ENCODE measurements around the gene C20orf144.

The C20orf144 gene

DNA sequence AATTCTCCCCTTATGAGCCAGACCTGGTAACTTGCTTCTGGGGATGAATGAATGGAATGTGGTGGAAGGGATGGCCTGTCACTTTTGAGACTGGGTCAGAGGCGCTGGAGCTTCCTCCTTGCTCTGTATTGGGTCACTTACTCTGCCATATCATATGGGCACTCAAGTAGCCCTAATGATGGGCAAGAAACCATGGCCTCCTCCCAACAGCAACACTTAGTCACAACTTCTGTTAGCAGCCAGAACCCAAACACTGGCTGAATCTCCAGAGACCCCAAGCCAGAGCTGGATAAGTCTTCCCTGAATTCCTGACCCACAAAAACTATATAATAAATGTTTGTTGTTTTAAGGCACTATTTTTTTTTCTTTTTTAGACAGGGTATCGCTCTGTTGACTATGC, 18.6 kb downstream of the C20orf144 start:
- Mint-ChIP-seq H3K27me3 (no peaks in the 10 kb centered on the region), H3K27ac (peak overlapping the region in 1 of 2 donors; percentile 74), H3K4me1 (ENCODE audit: low read depth in 2 of 2) (peaks cover 20 to 24% of the 10 kb centered on the region in 2 donors), H3K36me3 (ENCODE audit: insufficient read depth) (peaks cover 7% of the 10 kb centered on the region), H3K4me3 (no peak overlapping the region), H3K9me3 (no peaks in the 10 kb centered on the region)
- DNase-seq (no peak), ATAC-seq (replicated peaks) (no peak)

DNA sequence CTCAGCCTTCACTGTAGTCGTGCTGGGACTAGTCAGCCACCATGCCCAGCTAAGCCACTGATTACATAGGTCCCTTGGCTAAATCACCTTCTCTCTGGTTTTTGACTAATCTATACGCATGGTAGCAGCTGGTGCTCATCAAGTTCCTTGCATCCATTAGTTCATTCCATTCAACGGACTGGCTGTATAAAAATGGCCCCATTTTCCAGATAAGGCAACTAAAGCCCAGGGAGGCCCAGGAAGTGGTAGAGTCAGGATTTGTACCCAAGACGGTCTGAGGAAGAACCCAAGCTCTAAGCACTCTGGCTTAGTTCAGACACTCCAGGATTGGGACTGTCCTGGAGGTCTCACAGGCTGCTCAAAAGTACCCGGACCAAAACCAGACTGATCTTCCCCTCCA, 19.2 kb downstream of the C20orf144 start:
- peaks cover 7% of the 10 kb centered on the region for H3K36me3 Mint-ChIP-seq (ENCODE audit: insufficient read depth)
- ATAC-seq (replicated peaks) (no peak), DNase-seq (no peak)
- peaks cover 20 to 24% of the 10 kb centered on the region in 2 donors for H3K4me1 Mint-ChIP-seq (ENCODE audit: low read depth in 2 of 2)
- no peak overlapping the region for H3K4me3 Mint-ChIP-seq
- no peaks in the 10 kb centered on the region for H3K9me3 Mint-ChIP-seq
- H3K27ac Mint-ChIP-seq, result no peak overlapping the region
- H3K27me3 Mint-ChIP-seq, result no peaks in the 10 kb centered on the region

DNA sequence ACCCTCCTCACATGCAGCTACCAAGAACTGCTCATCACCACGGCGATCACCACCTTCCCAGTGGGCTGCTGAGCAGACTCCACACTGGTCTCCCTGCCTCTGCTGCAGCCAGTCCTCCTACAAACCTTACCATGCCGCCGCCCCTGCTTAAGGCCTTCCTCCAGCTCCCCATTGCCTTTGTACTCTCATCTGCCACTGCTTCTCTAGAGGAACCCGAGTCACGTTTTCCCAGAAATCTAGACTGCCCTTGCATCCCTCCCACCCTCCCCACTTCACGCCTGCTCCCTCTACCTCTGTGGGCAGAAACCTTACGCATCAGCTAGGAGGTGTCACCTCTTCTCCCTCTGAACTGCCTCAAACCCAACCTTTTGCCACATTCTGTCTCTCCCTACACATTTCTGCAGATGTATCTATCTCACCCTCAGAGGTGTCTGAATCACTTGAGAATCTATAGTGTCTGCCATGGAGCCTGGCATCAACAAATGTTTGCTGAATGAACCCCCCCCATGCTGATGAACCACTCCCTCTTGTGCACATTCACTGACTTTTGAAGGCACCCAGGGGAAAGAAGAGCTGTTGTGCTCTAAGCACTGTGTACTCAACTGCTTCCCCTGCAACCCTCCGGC, 19.7 kb downstream of the C20orf144 start:
- H3K9me3 Mint-ChIP-seq, result no peaks in the 10 kb centered on the region
- peaks cover 9% of the 10 kb centered on the region for H3K36me3 Mint-ChIP-seq (ENCODE audit: insufficient read depth)
- no peak overlapping the region for H3K4me3 Mint-ChIP-seq
- ATAC-seq (replicated peaks) (no peak), DNase-seq (no peak)
- H3K27ac Mint-ChIP-seq, result peak overlapping the region in 1 of 2 donors; percentile 6
- H3K27me3 Mint-ChIP-seq, result no peaks in the 10 kb centered on the region
- peaks cover 24 to 28% of the 10 kb centered on the region in 2 donors for H3K4me1 Mint-ChIP-seq (ENCODE audit: low read depth in 2 of 2)

DNA sequence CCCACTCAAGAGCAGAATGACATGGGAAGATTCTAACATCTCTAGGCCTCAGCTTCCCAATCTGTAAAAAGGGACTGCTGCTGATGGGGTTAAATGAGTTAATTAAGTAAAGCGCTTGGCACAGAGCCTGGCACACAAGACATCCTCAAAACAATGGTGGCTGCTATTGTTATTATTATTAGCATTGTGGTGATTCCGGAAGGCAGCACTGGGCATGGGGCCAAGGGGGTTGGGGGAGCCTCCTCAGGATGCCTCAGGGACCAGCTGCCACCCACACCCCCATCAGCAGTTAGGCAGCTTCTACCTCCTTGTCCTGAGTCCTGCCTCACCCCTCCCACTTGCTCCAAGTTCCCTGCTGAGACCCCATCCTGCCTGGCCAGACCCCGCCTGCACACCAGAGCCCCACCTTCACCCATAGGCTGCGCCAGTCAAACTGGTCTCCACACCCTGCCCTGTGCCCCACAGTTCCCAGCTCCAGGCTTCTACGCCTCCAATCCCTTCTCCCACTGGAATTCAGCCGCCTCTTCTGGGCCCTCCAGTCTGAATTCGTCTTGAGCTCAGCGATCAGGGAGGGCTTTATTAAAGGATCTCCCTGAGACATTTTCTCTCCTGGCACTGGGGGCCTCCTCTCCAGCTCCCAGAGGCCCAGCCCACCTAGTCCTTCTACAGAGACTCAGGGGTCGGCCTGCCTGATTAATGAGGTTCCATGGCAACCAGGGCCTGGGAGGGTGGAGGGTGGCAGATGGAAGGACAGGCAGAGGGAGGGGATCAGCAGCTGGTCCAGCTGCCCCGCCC, 22.6 kb downstream of the C20orf144 start:
- H3K4me3 Mint-ChIP-seq, result peak overlapping the region; percentile 63 to 70
- no peak for DNase-seq
- H3K27ac Mint-ChIP-seq, result peak overlapping the region in 1 of 2 donors; percentile 51
- peaks cover 17 to 20% of the 10 kb centered on the region in 2 donors for H3K4me1 Mint-ChIP-seq (ENCODE audit: low read depth in 2 of 2)
- peaks cover 9% of the 10 kb centered on the region for H3K36me3 Mint-ChIP-seq (ENCODE audit: insufficient read depth)
- no peaks in the 10 kb centered on the region for H3K9me3 Mint-ChIP-seq
- H3K27me3 Mint-ChIP-seq, result no peaks in the 10 kb centered on the region
- no peak for ATAC-seq (replicated peaks)

DNA sequence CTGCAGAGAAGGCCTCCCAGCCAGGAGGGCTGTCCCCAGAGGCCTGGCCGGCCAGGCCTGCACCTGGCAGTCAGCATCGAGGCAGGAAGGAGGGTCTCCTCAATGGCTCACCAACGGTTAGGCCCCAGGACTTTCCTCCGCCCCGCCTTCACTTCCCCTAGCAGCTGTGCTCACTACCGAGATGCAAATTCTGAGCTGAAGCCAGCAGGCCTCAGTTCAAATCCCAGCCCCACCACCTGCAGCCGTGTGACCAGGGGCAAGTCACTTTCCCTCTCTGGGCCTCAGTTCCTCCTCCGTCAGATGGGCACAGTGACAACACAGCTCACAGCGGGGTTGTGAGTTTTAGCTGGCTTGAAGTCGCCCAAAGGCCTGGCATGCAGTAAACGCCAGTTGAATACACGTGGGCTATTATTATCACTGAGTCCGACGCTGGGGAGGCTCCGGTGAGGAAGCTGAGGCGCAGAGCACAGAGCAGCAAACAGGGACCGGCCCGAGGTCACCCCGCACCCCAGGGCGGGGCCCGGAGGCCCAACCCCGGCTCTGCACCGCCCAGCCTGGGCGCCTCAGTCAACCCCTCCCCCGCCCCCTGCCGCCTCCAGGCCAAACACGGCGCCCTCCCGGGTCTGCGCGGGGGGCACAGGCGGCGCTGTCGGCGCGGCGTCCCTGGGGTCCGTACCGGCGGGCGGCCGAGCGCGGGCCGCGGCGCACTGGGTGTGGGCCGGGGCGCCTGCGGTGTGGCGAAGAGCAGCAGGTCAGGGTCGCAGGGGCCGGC, 23.4 kb downstream of the C20orf144 start:
- H3K4me1 Mint-ChIP-seq (ENCODE audit: low read depth in 2 of 2), result peaks cover 15 to 24% of the 10 kb centered on the region in 2 donors
- no peaks in the 10 kb centered on the region for H3K9me3 Mint-ChIP-seq
- ATAC-seq (replicated peaks), result peak; percentile 25
- H3K4me3 Mint-ChIP-seq, result peak overlapping the region; percentile 63 to 70
- peak overlapping the region in 1 of 2 donors; percentile 51 for H3K27ac Mint-ChIP-seq
- no peak for DNase-seq
- H3K36me3 Mint-ChIP-seq (ENCODE audit: insufficient read depth), result peaks cover 9% of the 10 kb centered on the region
- no peaks in the 10 kb centered on the region for H3K27me3 Mint-ChIP-seq

DNA sequence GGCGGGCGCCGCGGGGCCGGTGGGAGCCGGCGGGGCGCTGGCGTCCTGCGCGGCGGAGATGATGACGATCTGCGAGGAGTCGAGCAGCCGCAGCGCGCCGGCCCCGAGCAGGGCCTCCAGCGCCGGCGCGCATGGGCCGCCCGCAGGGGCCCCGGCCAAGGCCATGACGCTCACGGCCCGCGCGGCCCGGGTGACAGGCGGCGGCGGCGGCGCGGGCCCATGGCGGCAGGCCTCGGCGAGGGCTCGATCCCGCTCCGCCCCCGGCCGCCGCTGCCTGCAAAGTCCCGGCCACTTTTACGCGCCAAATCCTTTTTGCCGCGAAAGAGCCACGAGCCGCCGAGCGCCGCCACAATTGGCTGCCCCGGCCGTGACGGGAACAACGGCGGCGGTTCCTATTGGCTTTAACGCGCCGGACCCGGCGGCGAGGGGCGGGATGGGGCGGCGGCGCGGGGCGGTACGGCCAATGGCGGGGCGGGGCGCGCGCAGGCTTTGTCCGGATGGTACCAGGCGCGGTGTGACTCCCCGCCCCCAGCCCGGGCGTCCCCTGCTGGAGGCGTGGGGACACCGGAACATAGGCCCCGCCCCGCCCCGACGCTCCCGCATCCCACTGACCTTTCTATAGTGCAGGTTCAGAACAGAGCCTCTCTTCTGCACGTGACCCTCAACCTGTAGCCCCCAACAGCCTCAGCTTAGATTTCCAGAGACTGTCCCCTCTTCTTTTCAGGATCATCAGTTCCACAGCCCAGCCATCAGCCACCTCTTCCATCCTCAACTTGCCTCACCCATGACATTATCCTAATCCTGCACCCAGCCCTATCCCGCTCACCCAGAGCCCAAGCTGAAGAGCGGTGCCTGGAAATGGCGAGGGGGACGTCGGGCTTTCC, 24.2 kb downstream of the C20orf144 start, which contains the start of gene E2F1:
E2F1 (minus strand) TSS at position 286 of the 884 bp plus-strand sequence; CDS start at position 165, 121 bp downstream.
- peak; percentile 92 for ATAC-seq (replicated peaks)
- peaks cover 9% of the 10 kb centered on the region for H3K36me3 Mint-ChIP-seq (ENCODE audit: insufficient read depth)
- H3K4me3 Mint-ChIP-seq, result peak within 1 kb of the TSS; percentile 64 to 79
- H3K4me1 Mint-ChIP-seq (ENCODE audit: low read depth in 2 of 2), result peaks cover 13 to 28% of the 10 kb centered on the region in 2 donors
- H3K27ac Mint-ChIP-seq, result peak within 1 kb of the TSS; percentile 1 to 90
- no peaks in the 10 kb centered on the region for H3K9me3 Mint-ChIP-seq
- H3K27me3 Mint-ChIP-seq, result no peaks in the 10 kb centered on the region
- DNase-seq, result peak; percentile 92 to 95 (median 92)

DNA sequence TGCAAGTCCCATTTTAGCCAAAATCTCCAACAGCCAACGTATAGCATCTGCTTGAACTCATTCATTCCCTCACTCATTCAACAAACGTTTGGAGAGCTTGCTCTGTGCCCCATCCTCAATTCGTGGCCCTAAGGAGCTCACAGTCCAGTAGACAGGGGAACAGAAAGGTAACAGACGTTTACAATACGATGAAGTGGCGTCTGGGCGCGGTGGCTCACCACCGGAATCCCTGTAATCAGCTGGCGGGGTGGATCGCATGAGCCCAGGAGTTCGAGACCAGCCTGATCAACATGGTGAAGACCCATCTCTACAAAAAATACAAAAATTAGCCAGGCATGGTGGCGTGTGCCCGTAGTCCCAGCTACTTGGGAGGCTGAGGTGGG, 24.8 kb downstream of the C20orf144 start:
- H3K36me3 Mint-ChIP-seq (ENCODE audit: insufficient read depth), result peaks cover 6% of the 10 kb centered on the region
- ATAC-seq (replicated peaks) (no peak), DNase-seq (no peak)
- H3K9me3 Mint-ChIP-seq, result no peaks in the 10 kb centered on the region
- peaks cover 13 to 25% of the 10 kb centered on the region in 2 donors for H3K4me1 Mint-ChIP-seq (ENCODE audit: low read depth in 2 of 2)
- no peaks in the 10 kb centered on the region for H3K27me3 Mint-ChIP-seq
- H3K4me3 Mint-ChIP-seq, result peak overlapping the region; percentile 64 to 79
- H3K27ac Mint-ChIP-seq, result peak overlapping the region; percentile 1 to 90

DNA sequence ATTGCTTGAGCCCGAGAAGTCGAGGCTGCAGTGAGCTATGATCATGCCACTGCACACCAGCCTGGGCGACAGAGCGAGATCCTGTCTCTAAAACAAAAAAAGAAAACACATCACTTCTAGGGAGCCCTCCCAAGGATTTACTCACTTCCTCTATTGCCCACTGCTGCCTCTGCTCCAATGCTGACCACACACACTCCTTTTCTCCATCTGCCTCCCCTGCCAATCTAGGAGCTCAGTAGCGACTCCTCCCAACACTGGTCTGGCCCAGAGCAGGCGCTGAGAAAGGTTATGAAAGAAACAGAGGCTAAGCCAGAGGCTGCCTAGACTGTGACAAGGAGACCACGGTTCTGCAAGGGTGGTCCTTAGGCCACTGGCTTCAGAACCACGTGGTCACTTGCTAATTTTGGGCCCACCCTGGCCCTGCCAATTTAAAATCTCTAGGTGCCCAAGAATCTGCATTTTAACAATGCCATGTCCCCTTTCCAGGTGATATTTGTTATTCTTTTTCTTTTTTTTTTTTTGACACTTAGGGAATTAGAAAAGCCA, 25.3 kb downstream of the C20orf144 start:
- Mint-ChIP-seq H3K4me1 (ENCODE audit: low read depth in 2 of 2) (peaks cover 13 to 24% of the 10 kb centered on the region in 2 donors), H3K4me3 (peak overlapping the region; percentile 64 to 79), H3K9me3 (no peaks in the 10 kb centered on the region), H3K27me3 (no peaks in the 10 kb centered on the region), H3K27ac (peak overlapping the region in 1 of 2 donors; percentile 90), H3K36me3 (ENCODE audit: insufficient read depth) (peaks cover 6% of the 10 kb centered on the region)
- no peak for ATAC-seq (replicated peaks)
- no peak for DNase-seq

DNA sequence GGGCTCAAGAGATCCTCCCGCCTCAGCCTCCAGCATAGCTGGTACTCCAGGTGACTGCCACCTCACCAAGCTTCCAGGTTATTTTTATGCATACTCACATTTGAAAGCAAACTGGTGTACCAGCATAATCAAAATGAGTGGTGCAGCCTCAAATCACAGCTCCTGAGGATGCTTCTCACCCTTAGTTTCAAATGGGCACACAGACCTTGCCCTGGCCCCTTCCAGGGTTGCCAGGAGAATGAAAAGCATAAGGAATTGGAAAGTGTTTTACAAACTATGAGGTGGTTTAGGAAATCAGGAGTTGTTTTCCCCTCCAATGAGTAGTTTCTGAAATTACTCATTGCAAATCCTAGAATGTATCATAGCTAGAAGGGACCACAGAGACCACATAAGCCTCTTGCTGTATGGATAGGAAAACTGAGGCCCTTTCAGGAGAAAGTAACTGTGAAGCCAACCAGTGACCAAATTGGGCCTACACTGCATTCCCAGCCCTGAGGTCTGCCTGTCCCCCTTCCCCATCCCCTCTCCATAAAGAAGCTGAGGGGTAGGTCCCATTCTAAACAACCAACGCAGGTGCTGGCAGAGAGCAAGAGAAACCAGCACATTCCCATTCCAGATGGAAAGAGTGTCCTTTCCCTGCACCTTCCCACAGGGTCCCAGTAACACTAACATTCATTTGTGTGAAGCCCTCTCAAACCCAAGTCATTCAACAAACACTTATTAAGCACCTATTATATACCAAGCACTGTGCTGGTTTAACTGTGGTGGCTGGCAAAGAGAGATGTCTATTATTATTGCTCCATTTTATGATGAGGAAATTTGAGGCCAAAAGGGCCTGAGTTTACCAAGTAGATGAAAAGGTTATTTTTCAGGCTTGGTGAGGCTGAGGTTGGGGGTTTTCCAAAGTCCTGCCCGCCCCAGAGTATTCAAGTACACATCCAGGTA, 26.1 kb downstream of the C20orf144 start:
- Mint-ChIP-seq H3K36me3 (ENCODE audit: insufficient read depth) (peaks cover 6% of the 10 kb centered on the region), H3K4me1 (ENCODE audit: low read depth in 2 of 2) (peaks cover 13 to 24% of the 10 kb centered on the region in 2 donors), H3K27me3 (no peaks in the 10 kb centered on the region), H3K9me3 (no peaks in the 10 kb centered on the region), H3K27ac (peak overlapping the region in 1 of 2 donors; percentile 63), H3K4me3 (no peak overlapping the region)
- no peak for DNase-seq
- ATAC-seq (replicated peaks), result no peak

DNA sequence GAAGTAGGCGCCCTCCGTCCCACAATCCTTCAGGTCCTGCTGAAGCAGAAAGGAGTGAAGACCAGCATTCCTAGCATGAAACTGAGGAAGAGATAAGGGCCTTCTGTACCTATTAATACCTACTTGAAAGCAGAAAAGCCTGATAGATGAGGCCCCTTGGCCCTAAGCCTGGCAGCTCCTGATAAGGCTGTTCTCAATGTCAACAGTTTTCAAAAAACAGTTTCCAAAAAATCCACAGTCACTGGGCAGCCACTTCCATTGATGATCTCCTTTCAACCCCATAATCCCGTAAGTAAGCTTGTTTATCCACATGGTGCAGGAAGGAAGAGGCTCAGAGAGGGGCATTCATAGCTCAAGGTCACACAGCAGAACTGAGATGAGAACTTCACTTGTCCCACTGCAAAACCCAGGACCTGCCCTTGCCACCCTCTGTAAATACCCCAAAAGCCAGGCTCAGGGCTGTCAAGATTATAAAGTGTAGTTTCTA, 26.9 kb downstream of the C20orf144 start:
- H3K27me3 Mint-ChIP-seq, result no peaks in the 10 kb centered on the region
- no peak overlapping the region for H3K4me3 Mint-ChIP-seq
- H3K9me3 Mint-ChIP-seq, result no peaks in the 10 kb centered on the region
- peaks cover 6% of the 10 kb centered on the region for H3K36me3 Mint-ChIP-seq (ENCODE audit: insufficient read depth)
- DNase-seq (no peak), ATAC-seq (replicated peaks) (no peak)
- peaks cover 13 to 24% of the 10 kb centered on the region in 2 donors for H3K4me1 Mint-ChIP-seq (ENCODE audit: low read depth in 2 of 2)
- peak overlapping the region in 1 of 2 donors; percentile 63 for H3K27ac Mint-ChIP-seq

DNA sequence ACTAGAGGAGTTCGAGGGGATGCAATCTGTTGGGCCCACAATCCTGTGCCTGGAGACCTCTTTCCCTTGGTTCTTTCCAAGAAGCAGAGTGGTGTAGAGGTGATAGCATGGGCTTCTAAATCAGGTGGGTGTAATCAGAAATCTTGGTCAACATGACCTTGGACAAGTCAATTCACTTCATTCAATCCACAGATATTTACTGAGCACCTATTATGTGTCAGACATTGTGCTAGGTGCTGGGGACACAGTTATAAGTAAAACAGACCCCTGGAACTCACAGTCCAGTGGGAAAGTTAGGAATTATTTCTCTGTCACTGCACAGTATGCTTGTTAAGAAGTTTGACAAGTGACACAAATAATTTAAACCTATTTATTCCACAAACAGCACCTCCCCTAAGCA, 27.4 kb downstream of the C20orf144 start:
- Mint-ChIP-seq H3K4me1 (ENCODE audit: low read depth in 2 of 2) (peaks cover 13 to 24% of the 10 kb centered on the region in 2 donors), H3K27ac (peak overlapping the region in 1 of 2 donors; percentile 78), H3K27me3 (no peaks in the 10 kb centered on the region), H3K36me3 (ENCODE audit: insufficient read depth) (peaks cover 6% of the 10 kb centered on the region), H3K9me3 (no peaks in the 10 kb centered on the region), H3K4me3 (peak overlapping the region in 1 of 2 donors; percentile 56)
- no peak for ATAC-seq (replicated peaks)
- DNase-seq, result no peak
